Left ventricle myocardium inferior (tissue), 1 donor: ENCODE data around the gene NFIC. TPM values are rescaled to one million over a fixed set of nuclear protein-coding genes. Genes with fewer than 3 reads are reported as not detected.
"Not testable (repeated sequence)": the region's sequence is repeated elsewhere in the genome, so short reads cannot be mapped to it uniquely, and the experiment has no call there.

Source experiments
- DNase-seq: peaks from one replicate; pipeline ENCODE4 v3.0.0-alpha.2; 2020
- H3K27ac ChIP-seq: fragments of 200-600 bp; replicated peaks from 2 replicates; pipeline ENCODE4 v1.8.0; 2021
- H3K27me3 ChIP-seq: fragments of 200-600 bp; 2 replicates; pipeline ENCODE4 v1.8.0; 2021; ENCODE audit warnings: low read depth
- H3K36me3 ChIP-seq: fragments of 200-600 bp; 2 replicates; pipeline ENCODE4 v1.8.0; 2021
- H3K4me1 ChIP-seq: fragments of 200-600 bp; 2 replicates; pipeline ENCODE4 v1.8.0; 2021
- H3K4me3 ChIP-seq: fragments of 200-600 bp; 2 replicates; pipeline ENCODE4 v1.8.0; 2021; ENCODE audit warnings: mild to moderate bottlenecking, moderate library complexity
- H3K9me3 ChIP-seq: fragments of 200-600 bp; replicated peaks from 2 replicates; pipeline ENCODE4 v1.8.0; 2021
- intact Hi-C: fragments of 100-400 bp; cut with micrococcal nuclease; formaldehyde crosslinking; loops from one replicate; pipeline ENCODE4 v1.11.0; 2022
- total RNA-seq: library from RNA; stranded (reverse); fragmentation: NEBNext Ultra II Directional; extraction: Animal tissue kit (Norgen Biotek cat#: 25700); gene quantifications from one replicate; pipeline ENCODE4 v1.2.1, GENCODE V29; 2021
- TF ChIP-seq, protein P1 (sequence below): fragments of 200-600 bp; IDR thresholded peaks from 2 replicates; pipeline ENCODE4 v1.8.0; 2021; ENCODE audit warnings: antibody characterized with exemption, mild to moderate bottlenecking, borderline replicate concordance
- donor health status: DM: no; HTN: yes; CAD: no; lungs with severe emphysema.

The NFIC gene
- total RNA-seq, 1 donor from 2014 or later = 145 TPM

DNA sequence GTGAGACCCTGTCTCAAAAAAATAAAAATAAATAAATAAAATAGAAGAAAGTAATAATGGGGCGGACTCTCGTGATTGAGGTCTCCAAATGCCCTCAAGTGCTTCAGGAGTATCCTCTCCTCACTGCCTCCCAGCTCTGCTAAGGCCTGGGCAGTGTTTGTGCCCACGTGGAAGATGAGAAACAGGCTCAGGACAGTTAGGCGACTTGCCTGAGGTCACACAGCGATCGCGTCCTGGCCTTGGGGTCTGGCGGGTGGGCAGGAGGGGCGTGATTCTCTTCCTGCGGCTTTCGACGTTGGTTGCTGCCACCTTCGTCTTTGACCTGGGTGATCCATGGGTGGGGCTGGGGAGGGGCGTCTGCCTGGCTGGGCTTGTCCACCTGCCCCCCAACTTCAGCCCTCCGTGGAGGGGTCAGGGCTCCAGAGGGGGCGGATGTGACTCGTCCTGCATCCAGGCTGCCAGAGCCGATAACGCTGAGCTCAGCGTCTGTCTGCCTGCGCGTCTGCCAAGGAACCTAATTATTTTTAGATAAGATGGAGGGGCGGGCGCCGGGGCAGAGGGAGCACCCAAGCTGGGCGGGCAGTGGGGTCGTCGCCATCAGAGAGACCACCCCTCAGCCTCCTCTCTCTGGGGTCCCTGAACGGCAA lies 56.9 kb downstream of the NFIC start:
- Histone ChIP-seq H3K36me3 (peaks cover 23% of the 10 kb centered on the region), H3K27ac (peak overlapping the region; percentile 70), H3K4me1 (peaks cover 46% of the 10 kb centered on the region), H3K4me3 (no peak overlapping the region), H3K9me3 (no peaks in the 10 kb centered on the region), H3K27me3 (no peaks in the 10 kb centered on the region)
- intact Hi-C loops = loop anchor here (10.0 kb wide), 2 partner anchors 59 to 89 kb away; partner anchors contain the start of gene NFIC
- TF ChIP-seq, protein P1, sequence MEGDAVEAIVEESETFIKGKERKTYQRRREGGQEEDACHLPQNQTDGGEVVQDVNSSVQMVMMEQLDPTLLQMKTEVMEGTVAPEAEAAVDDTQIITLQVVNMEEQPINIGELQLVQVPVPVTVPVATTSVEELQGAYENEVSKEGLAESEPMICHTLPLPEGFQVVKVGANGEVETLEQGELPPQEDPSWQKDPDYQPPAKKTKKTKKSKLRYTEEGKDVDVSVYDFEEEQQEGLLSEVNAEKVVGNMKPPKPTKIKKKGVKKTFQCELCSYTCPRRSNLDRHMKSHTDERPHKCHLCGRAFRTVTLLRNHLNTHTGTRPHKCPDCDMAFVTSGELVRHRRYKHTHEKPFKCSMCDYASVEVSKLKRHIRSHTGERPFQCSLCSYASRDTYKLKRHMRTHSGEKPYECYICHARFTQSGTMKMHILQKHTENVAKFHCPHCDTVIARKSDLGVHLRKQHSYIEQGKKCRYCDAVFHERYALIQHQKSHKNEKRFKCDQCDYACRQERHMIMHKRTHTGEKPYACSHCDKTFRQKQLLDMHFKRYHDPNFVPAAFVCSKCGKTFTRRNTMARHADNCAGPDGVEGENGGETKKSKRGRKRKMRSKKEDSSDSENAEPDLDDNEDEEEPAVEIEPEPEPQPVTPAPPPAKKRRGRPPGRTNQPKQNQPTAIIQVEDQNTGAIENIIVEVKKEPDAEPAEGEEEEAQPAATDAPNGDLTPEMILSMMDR = no peak
- peak; percentile 51 for DNase-seq

DNA sequence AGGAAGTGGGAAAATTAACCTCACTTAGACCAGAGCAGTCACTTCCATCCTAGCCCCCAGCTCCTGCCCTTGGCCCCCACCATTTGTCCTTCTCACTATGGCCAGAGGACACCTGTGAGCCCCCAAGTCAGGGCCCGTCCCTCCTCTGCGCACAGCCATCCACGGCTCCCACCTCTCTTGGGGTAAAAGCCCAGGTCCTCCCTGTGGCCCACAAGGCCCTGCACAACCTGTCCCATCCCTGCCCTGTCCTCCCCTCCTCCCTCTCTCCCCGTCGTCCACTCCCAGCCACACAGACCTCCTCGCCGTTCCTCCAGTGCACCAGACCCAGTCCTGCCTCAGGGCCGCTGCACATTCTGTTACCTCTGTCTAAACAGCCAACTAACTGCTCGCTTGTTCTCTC lies 60.0 kb downstream of the NFIC start:
- H3K27ac ChIP-seq = peak overlapping the region; percentile 94
- H3K36me3 ChIP-seq = peaks cover 19% of the 10 kb centered on the region
- TF ChIP-seq, protein P1 = no peak
- H3K4me1 ChIP-seq = peaks cover 68% of the 10 kb centered on the region
- DNase-seq = no peak
- no peaks in the 10 kb centered on the region for H3K27me3 ChIP-seq
- intact Hi-C loops = loop anchor here (10.0 kb wide), 2 partner anchors 62 to 92 kb away; partner anchors contain the start of gene NFIC
- H3K9me3 ChIP-seq = no peaks in the 10 kb centered on the region
- no peak overlapping the region for H3K4me3 ChIP-seq

DNA sequence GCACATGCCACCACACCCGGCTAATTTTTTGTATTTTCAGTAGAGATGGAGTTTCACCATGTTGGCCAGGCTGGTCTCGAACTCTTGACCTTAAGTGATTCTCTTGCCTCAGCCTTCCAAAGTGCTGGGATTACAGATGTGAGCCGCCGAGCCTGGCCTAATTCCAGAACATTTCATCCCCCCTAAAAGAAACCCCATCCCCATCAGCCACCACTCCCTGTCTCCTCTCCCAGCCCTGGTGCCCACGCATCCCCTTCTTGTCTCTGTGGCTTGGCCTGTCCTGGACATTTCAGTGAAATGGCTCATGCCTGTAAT lies 63.9 kb downstream of the NFIC start:
- H3K9me3 ChIP-seq, DNase-seq, intact Hi-C loops, H3K4me3 ChIP-seq, H3K27me3 ChIP-seq: not testable (repeated sequence)
- peaks cover 67% of the 10 kb centered on the region for H3K4me1 ChIP-seq
- H3K27ac ChIP-seq = peak overlapping the region; percentile 94
- peaks cover 38% of the 10 kb centered on the region for H3K36me3 ChIP-seq

DNA sequence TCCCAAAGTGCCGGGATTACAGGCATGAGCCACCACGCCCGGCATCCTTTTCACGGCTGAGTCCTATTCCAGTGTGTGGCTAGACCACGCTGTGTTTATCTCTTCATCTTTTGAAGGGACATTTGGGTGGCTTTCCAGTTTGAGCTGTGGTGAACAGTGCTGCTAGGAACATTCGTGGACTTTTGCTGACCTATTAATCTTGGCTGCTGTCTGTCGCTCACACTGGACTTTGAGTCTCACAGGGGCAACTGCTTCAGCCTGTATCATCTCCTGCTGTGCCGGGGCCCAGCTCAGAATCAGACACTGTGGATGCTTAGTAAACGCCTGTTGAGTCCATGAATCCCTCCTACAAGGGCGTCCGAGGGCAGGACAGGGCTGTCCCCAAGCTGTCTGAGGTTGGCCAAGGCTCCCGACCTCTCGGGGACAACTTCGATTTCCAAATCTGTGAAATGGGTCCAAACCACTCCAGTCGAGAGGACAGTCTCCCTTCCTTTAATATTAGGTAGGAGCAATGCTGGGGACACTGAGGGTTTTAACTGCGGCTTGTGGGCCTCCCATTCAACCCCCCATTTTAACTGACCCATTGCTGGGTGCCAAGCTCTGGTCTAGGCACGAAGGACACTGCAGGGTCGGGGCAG lies 65.5 kb downstream of the NFIC start:
- intact Hi-C loops = no loop called here
- TF ChIP-seq, protein P1 = no peak
- no peak for DNase-seq
- Histone ChIP-seq H3K27ac (peak overlapping the region; percentile 94), H3K4me3 (no peak overlapping the region), H3K27me3 (no peaks in the 10 kb centered on the region), H3K4me1 (peaks cover 66% of the 10 kb centered on the region), H3K9me3 (no peaks in the 10 kb centered on the region), H3K36me3 (peaks cover 33% of the 10 kb centered on the region)

DNA sequence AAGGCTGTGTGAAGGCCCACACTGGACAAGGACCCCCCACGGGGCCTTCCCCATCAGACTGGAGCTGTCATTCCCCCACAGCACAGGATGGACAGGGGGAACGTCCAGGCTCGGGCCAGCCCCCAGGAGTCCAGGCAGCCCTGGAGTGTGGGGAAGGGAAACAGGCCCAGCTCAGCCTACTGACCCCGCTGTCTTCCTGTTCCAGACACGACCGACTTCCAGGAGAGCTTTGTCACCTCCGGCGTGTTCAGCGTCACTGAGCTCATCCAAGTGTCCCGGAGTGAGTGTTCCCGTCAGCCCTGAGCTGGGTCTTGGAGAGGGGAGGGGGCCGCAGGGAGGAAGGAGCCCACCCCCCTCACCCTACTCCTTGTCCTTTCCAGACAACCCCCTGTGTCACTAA lies 66.9 kb downstream of the NFIC start:
- intact Hi-C loops = no loop called here

More for the DNA sequence above, 66.9 kb downstream of the NFIC start:
- Histone ChIP-seq H3K27ac (peak overlapping the region; percentile 94), H3K4me3 (no peak overlapping the region), H3K27me3 (no peaks in the 10 kb centered on the region), H3K9me3 (no peaks in the 10 kb centered on the region), H3K36me3 (peaks cover 47% of the 10 kb centered on the region), H3K4me1 (peaks cover 52% of the 10 kb centered on the region)
- no peak for DNase-seq
- TF ChIP-seq, protein P1 = no peak
